HG02759 (cell line): ENCODE measurements around the gene PRB4.
"Not testable (repeated sequence)": the region's sequence is repeated elsewhere in the genome, so short reads cannot be mapped to it uniquely, and the experiment has no call there.

ENCODE experiments used
- ATAC-seq: cut with Tn5 transposase; IDR thresholded peaks from one replicate; pipeline ENCODE4 v1.9.1; 2021; ENCODE audit warnings: mild to moderate bottlenecking, moderate library complexity; ENCODE audit not compliant: unreplicated experiment

PRB4 gene

GRCh38 chr12:11310336-11310735, at the start of gene PRB4:
Gene PRB4 (minus strand): TSS chr12:11310436. CDS start chr12:11310398, 38 bp downstream.
- ATAC-seq: no peak

DNA sequence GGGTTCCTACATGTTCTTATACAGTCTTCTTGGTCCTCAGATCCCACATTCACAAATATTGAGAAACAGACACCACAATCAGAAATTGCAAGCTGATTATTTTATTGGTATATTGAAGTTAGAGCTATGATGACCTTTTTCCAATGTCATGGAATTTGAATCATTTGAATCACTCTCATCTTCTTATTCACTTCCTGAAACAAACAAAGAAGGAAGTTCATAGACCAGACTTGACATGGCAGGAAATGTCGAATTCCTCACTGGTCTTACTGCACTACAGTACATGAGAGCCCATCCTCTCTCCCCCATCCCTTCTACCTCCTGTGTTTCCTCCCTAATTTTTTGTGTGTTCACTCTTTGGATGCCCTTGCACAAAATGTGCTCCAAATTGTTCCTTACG, 41.5 kb upstream of the PRB4 start:
- not testable (repeated sequence) for ATAC-seq

- no peak for ATAC-seq
Observed at GRCh38 chr12:11348439-11348838, 38.2 kb upstream of the PRB4 start.

- ATAC-seq: no peak
Observed at GRCh38 chr12:11347810-11348209, 37.6 kb upstream of the PRB4 start.

DNA sequence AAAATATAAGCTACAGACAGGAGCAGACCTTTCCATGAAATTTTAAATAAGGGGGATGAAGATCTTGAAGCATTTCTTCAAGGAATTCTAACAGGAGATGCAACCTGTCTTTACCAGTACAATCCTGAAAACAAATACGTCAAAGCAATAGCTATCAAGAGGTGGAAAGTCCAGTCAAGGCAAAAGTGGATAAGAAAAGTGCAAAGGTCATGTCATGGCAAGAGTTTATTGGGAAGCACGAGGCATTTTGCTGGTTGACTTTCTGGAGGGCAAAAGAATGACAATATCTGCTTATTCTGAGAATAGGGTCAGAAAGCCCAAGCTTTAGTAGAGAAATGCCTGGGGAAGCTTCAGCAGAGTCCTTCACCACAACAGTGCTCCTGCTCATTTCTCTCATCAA, 34.3 kb upstream of the PRB4 start:
- ATAC-seq: no peak

- no peak for ATAC-seq
Observed at GRCh38 chr12:11324426-11324825, 14.2 kb upstream of the PRB4 start.

GRCh38 chr12:11321980-11322379, 11.7 kb upstream of the PRB4 start:
- ATAC-seq: no peak

DNA sequence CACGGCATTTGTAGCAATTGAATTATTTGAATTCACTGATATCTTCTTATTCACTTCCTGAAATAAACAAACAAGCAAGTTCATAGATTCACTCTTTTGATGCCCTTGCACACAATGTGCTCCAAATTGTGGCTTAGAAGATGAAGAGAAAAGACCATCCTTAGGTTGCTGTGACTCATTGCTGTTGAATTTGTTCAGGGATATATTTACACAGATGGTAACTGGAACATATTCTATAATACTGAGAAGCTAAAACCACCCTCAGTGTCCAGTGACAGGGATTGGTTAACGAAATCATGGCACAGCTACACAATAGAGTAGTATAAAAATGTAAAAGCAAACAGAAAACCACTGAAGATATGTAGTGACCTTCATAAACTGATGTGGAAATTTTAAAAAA, 3.1 kb downstream of the PRB4 start:
- no peak for ATAC-seq

- no peak for ATAC-seq
Observed at GRCh38 chr12:11273449-11273848, 36.8 kb downstream of the PRB4 start.

GRCh38 chr12:11269607-11270006, 40.6 kb downstream of the PRB4 start, which contains the start of gene PRB3:
Gene PRB3 (minus strand): TSS chr12:11269707. CDS start chr12:11269669, 38 bp downstream.
- no peak for ATAC-seq

DNA sequence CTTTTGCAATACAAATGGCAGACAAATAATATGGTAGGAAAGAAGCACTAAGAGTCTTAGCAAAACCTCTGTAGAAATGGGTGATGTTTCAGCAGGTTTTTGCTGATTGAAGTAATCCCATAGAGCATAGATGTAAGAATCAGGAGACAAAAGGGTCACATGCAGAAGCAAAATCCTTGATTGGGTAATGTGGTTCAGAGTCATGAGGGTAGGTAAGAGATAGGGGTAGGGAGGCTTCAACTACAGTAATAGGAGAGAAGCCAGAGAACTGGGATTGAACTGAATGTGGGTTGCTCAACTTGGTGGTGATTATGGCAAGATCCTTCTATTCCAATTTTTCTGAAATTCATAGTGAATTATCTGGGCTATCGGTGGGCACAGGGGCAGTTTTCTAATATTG, 45.7 kb downstream of the PRB4 start:
- no peak for ATAC-seq
